Measurements from ENCODE around the gene MTMR3. TPM values are rescaled to one million over a fixed set of nuclear protein-coding genes. Genes with fewer than 3 reads are reported as not detected.

Gene MTMR3
- total RNA-seq, 2 experiments from 2014 or later, result 12.2 to 14.0 TPM

DNA sequence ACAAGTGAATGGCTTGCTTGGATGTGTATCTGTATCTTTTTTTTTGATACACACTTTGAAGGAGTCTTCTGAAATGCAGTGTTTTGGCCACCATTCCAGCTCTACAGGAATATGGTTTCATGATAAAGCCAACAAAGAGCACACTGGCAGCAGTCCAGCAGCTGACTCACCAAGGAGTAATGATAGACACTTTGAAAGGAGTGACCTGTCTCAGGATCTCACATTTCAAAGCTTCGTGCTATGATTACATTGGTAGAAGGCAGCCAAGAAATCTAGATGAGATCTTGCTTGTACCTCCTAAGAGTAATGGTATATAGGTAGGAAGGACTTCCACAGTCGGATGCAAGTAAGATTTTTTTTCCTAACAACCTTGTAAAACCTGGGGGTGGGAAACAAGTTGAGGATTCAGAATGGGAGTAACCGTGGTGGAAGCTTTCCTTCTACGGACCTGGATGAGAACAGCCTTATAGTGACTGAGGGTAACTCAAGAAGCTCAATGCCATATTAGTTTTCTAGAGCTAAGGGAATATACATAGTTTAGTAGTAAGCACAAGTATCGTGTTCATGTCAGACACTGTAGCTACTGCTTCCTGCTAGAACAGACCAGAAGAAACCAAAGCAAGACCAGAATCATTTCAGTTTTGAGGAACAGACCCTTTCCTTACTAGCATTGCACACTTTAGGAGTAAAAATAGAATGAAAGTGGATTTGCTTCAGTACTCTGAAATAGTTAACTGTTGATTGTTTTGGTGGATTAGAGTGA, 25.0 kb downstream of the MTMR3 start:
- ChIA-PET CTCF (interaction anchor here (1.1 kb wide), 1 partner anchor 10 kb away, joined by 3 read pairs; no protein-coding TSS in a partner anchor), POLR2A (interaction anchor here (0.5 kb wide), 1 partner anchor 1732 kb away, joined by 3 read pairs; no protein-coding TSS in a partner anchor)

DNA sequence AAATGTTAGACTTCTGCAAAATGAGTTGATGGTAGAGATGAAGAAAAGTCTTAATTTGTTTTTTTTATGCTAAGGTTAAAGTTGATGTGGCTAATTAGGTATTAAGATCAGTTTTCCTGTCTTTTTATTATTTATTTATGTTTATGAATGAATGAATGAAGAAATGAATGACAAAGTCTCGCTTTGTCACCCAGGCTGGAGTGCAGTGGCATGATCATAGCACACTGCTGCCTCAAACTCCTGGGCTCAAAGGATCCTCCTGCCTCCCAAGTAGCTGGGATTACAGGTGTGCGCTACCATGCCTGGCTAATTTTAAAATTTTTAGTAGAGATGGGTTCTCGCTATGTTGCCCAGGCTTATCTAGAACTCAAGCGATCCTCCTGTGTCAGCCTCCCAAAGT, 29.2 kb downstream of the MTMR3 start:
- POLR2A ChIA-PET, result no interaction called here
- CTCF ChIA-PET, result no interaction called here

DNA sequence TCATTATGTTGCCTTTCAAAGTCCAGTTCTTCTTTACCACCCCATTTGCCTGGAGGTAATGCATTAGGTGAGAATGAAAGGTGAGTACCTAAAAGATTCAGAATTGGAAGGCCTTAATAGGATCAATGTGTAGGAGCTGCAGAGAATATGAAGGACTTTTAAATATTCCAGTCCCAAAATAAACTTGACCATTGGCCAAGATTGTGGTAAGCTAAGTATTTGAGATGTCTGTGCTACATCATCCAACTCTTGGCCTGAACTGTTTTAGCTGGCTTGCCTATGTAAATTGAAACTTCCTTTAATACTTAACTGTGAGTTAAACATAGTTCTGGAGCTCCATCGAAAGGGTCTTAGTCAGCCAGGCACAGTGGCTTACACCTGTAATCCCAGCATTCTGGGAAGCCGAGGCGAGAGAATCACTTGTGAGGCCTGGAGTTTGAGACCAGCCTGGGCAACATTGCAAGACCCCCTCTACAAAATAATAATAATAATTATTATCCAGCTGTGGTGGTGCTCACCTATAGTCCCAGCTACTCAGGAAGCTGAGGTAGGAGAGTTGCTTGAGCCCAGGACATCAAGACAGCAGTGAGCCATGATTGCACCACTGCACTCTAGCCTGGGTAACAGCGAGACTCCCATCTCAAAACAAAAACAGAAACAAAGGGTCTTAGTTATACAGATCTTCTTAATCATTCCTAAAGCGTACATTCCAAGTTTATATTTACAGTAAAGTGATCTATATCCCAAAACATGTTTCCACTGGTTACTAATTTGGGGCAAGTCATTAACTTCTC, 29.8 kb downstream of the MTMR3 start:
- CTCF ChIA-PET, result no interaction called here
- POLR2A ChIA-PET, result no interaction called here

DNA sequence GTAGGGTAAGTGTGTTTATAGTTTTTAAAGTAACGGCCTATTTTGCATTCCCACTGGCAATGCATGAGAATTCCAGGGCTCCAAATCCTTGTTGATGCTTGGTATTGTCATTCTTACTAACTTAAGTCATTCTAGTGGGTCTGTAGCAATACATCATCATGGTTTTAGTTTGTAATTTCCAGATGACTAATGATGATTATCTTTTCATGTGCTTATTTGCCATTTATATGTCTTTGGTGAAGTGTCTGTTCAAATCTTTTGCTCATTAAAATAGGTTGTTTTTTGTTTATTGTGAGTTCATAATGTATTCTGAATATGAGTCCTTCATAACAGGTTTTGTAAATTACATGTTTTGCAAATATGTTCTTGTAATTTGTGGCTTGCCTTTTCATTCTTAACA, 31.2 kb downstream of the MTMR3 start:
- POLR2A ChIA-PET, result no interaction called here
- CTCF ChIA-PET, result interaction anchor here (0.7 kb wide), 1 partner anchor 21 kb away, joined by 3 read pairs; no protein-coding TSS in a partner anchor

DNA sequence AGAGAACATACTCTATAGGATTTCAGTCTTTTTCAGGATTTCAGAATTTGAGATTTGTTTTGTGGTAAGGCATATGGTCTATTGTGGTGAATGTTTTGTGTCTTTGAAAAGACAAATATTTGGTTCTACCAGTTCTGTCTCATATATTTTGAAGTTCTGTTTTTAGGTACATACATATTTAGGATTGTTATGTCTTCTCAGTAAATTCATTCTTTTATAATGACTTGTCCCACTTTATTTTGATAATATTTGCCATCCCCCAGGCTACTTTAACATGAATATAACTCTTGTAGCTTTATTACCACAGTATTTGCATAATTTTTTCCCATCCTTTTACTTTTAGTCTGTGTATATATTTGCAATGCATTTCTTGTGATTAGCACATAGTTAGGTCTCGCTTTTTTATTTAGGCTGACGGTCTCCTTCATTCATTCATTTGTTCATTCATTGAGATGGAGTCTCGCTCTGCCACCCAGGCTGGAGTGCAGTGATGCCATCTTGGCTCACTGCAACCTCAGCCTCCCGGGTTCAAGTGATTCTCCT, 32.1 kb downstream of the MTMR3 start:
- ChIA-PET POLR2A (no interaction called here), CTCF (interaction anchor here (0.6 kb wide), 1 partner anchor 108 kb away, joined by 4 read pairs; no protein-coding TSS in a partner anchor)

DNA sequence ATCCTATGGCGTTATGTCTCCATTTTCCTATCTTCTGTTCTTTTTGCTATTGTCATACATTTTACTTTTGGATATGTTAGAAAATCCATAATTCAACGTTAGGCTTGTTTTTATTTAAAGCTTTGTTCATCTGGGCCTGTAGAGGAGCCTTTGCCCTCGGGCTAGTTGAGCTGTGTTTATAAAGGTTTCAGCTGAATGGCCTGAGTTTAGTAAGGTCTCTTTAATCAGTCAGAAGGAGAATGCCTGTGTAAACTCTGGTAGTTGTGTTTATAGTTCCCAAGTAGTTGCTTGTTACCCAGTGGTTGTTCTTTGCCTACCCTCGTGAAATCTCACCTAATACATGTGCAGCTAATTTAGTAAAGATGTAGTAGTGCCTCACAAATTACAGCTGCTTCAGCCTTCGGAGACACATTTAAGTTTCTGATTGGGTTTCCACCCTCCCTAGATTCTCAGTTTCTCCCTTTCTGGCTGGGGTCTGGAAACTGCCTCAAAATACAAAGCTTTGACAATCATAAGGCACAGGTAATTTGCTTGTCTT, 33.1 kb downstream of the MTMR3 start:
- ChIA-PET POLR2A (no interaction called here), CTCF (interaction anchor here (0.6 to 1.2 kb wide), 2 partner anchors 11 to 109 kb away, joined by 3 to 4 read pairs; no protein-coding TSS in a partner anchor)

DNA sequence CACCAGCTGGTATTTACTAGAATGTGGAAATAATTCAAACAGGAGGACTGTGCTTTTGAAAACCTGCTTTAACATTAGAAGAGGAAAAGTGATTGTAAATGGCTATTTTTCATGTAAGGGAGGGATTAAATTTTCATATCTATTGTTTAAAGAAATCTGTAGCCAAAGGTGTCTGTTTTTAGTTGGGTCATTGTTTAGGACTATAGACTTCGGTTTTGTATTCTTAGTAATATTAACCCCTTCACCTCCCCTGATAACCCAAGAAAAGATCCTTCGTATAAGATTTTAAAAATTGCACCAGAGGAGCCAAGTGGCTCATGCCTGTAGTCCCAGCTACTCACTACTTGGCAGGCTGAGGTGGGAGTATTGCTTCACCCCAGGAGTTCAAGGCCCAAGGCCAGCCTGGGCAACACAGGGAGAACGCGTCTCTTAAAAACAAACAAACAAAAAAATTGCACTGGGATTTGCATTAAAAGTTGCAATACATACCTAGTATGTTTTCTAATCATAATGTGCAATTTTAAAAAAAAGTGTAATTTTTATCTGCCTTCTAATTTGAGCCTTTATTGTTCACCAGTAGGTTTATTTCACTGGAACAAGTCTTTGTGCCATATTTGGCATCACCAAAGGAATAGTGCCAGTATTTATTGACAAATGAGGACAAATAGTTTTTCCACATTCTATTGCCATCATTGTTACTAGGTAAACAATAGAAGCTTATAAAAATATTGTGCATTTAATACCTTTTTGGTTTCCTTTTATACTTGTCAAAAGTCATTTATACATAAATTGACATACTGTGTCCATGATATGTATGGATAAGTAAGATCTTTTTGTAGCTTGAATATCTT, 34.3 kb downstream of the MTMR3 start:
- ChIA-PET POLR2A (interaction anchor here (0.7 kb wide), 1 partner anchor 289 kb away, joined by 3 read pairs; no protein-coding TSS in a partner anchor), CTCF (interaction anchor here (0.6 to 1.2 kb wide), 2 partner anchors 13 to 336 kb away, joined by 3 read pairs; no protein-coding TSS in a partner anchor)

DNA sequence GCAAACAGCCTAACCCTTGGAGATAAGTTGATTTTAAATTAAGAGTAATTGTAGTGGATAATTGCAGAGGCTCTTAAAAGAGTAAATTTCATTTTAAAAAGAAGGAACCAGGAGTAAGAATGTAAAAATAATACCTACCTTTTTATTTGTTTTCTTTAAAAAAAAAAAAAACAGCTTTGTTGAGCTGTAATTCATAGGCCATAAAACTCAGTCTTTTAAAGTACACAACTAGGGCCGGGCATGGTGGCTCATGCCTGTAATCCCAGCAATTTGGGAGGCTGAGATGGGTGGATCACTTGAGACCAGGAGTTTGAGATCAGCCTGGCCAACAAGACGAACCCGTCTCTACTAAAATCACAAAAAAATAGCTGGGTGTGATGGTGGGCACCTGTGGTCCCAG, 42.4 kb downstream of the MTMR3 start:
- POLR2A ChIA-PET, result no interaction called here

DNA sequence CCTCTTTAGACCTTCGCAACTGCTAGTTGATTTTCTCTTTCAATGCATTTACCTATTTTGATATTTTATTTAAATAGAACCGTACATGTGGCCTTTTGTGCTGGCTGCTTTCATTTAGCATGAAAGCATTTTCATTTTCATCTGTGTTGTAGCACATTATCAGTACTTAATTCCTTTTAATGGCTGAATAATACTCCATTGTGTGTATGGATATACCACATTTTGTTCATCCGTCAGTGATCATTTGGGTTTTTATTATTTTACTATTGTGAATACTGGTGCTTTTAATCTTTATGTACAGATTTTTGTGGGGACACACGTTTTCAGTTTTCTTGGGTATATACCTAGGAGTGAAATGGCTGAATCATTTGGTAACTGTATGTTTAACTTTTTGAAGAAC, 43.1 kb downstream of the MTMR3 start:
- POLR2A ChIA-PET, result no interaction called here
- CTCF ChIA-PET, result interaction anchor here (1.0 kb wide), 1 partner anchor 21 kb away, joined by 3 read pairs; no protein-coding TSS in a partner anchor

More for the DNA sequence above, 42.4 kb downstream of the MTMR3 start:
- CTCF ChIA-PET, result interaction anchor here (0.5 to 1.0 kb wide), 2 partner anchors 22 to 99 kb away, joined by 3 read pairs; no protein-coding TSS in a partner anchor

DNA sequence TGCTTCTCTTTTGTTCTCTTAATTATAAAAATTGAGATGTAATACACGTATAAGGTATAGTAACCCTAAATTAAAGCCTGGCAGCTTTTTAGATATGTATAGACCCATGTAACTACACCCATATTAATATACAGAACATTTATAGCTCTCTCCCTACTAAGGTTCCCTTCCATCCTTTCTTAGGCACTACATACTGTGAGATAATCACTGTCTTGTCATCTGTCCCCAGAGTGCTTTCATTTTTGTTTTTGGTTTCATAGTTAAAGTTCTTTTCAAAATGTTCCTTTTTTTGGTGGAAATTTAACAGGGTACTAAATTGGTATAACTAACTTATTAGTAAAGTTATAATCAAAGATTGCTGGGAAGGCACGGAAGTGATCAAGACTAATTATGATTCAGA, 49.2 kb downstream of the MTMR3 start:
- CTCF ChIA-PET, result no interaction called here
- POLR2A ChIA-PET, result no interaction called here

DNA sequence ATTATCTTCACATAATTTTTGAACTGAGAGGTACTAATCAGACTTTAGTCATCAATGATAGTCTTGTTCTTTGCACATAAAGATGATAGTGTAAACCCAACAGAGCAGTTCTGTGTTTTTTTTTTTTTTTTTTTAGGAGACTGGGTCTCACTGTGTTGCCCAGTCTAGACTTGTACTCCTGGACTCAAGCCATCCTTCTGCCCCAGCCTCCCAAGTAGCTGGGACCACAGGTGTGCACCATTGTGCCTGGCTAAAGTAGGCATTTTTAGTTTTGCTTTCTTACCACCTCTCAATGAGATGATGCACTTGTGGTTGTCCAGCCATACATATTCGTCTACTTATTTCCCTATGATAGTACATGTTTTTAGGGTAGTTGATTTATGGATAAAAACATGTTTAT, 50.6 kb downstream of the MTMR3 start:
- CTCF ChIA-PET, result no interaction called here

DNA sequence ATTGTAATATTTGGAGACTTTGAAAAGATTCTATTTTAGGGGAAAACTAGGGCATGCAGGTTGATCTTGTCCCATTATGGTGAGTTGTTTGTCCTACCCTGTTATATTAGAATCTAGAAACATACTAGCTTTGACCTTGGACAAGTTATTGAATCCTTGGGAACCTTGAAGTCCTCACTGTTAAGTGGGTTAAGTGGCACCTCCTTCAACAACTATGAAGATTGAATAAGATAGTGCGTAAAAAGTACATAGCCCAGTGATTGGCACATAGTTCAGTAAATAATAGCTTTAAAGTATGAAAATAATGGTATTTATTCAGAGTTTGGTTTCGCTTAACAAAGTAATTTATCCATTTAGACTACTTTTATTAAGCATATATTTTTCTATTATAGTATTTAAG, 51.6 kb downstream of the MTMR3 start:
- ChIA-PET CTCF (no interaction called here), POLR2A (no interaction called here)

More for the DNA sequence above, 50.6 kb downstream of the MTMR3 start:
- POLR2A ChIA-PET, result no interaction called here

DNA sequence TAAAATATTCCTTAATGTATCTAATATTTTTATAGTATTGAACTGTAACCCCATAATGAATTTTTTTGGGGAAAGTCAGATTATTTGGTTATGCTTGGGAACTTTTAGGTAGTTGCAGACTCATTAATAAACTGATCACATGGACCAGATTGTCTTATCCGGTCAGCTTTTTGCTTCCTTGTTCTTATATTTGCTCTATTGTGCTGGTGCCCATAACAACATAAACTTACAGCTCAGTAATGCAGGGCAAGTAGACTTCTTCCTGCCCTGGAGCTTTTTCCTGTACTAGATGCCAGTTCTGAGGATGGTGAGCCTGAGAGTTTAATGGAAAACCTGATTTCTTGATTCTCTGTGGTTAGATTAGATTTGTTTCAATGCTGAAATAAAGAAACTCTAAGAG, 53.2 kb downstream of the MTMR3 start:
- ChIA-PET POLR2A (no interaction called here), CTCF (no interaction called here)

DNA sequence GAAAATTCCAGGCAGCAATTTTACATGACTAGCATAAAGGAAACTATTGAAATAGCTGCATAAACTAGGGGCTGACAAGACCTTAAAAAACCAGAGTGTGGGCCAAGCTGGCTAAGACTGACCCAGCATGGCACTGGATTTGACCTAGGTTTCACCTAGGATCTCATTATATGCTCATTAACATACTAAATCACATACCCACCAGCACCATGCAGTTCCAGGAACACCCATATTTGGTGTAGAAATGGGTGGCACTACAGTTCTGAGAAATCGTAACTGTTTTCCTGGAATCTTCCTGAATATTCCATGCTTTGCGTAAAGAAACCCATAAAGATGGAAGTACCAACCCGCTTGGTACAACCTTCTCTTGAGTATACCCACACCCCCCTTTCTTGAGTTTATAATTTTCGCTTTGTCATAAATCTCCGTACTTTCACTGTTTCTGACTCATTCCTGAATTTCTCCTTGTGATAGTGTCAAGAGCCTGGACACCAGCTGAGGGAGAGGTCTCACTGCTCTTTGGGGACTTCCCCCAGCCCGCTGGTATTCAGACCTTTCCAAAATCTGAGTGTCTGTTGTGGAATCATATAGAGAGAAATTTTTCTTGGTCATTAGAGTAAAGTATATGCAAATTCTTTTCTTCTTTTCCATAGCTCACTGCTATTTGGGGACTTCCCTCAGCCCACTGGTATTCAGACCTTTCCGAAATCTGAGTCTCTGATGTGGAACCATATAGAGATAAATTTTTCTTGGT, 55.1 kb downstream of the MTMR3 start:
- ChIA-PET POLR2A (no interaction called here), CTCF (no interaction called here)

DNA sequence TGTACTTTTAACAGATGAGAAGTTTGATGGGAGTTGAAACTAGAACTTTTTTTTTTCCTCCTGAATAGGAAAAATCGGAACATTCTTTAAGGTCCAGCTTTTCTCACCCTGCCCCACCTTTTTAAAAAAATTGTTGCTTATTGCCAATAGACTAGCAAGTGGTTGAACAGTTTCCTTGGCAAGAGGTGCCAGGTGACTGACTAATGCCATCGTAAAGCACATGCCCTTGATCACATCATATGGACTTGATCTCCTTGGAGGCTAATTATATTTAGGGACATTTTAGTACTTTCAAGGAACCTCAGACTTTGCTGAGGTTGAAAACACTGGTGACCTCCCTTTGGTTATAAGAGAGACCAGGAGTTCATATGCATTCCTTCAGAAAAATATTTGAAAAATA, 57.6 kb downstream of the MTMR3 start:
- ChIA-PET CTCF (no interaction called here), POLR2A (no interaction called here)

DNA sequence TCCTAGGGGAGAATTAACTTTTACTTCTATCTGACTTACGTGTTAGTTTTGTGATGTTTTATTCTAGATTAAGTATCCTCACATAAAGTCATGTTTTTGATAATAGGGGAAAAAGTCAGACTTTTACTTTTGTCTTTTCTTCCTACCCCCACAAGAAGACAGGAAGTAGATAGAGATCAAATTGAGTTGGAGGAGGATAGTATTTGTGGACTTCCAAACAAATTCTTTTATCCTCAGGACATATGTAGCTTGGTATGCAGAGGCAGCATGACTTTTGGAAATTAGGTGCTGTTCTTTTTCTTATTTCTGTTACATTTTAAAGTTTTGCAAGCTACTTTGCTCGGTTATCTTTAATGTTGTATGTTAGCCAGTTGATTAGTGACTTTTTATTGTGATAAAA, 61.4 kb downstream of the MTMR3 start:
- CTCF ChIA-PET, result no interaction called here

DNA sequence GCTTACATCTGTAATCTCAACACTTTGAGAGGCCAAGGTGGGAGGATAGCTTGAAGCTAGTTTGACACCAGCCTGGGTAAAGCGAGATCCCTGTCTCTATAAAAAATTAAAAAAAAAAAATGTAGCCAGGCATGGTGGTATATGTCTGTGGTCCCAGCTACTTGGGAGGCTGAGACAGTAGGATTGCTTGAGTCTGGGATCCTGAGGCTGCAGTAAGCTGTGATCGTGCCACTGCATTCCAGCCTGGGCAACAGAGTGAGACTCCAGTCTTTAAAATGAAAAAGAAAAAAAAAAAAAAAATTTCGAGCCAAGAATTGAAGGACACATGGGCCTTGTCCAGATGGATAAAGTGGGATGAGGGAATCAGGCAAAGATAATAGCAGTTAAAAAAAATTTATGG, 62.5 kb downstream of the MTMR3 start:
- ChIA-PET CTCF (interaction anchor here (0.5 kb wide), 1 partner anchor 1949 kb away, joined by 3 read pairs; no protein-coding TSS in a partner anchor), POLR2A (no interaction called here)

More for the DNA sequence above, 61.4 kb downstream of the MTMR3 start:
- POLR2A ChIA-PET, result no interaction called here

DNA sequence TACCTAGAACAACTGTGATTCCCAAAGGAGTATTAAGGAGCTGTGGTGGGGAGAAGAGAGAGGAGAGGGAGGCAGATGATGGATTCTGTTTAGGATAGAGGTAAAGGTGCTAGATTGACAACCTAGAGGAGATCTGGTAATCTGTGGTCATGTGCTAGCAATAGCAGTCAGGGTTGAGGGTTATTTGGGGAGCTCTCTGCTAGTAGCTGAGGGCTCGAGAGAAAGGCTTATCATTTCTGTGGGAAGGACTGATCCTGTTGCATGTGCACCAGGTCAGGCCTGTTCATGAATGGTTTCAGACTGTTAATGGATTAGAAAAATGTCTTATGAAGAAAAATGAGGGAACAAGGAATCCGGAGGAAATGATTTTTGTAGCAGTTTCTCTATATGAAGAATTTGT, 63.2 kb downstream of the MTMR3 start:
- ChIA-PET CTCF (no interaction called here), POLR2A (no interaction called here)

All from activated CD8-positive, alpha-beta memory T cell treated with anti-CD3 and anti-CD28 coated beads for 36 hours (primary cell).